MM.1S (cell line): ENCODE data around the gene NMRK2.

Source experiments
- EZH2 ChIP-seq: fragments of 300-600 bp; sonication (generic); optimal IDR thresholded peaks from 2 replicates; pipeline ENCODE3; 2017; ENCODE audit warnings: low read depth, mild to moderate bottlenecking, antibody characterized with exemption, low read length, mixed read lengths
- EZH2phosphoT487 ChIP-seq: fragments of 300-600 bp; sonication (generic); IDR thresholded peaks from 2 replicates; pipeline ENCODE4 v1.6.1; 2018; ENCODE audit warnings: antibody characterized with exemption, low read length
- TF ChIP-seq, protein P1 (sequence below): fragments of 300-600 bp; sonication (generic); IDR thresholded peaks from 2 replicates; pipeline ENCODE4 v1.5.1; 2016; ENCODE audit warnings: antibody characterized with exemption, low read length, mixed read lengths

- TF ChIP-seq, protein P1, sequence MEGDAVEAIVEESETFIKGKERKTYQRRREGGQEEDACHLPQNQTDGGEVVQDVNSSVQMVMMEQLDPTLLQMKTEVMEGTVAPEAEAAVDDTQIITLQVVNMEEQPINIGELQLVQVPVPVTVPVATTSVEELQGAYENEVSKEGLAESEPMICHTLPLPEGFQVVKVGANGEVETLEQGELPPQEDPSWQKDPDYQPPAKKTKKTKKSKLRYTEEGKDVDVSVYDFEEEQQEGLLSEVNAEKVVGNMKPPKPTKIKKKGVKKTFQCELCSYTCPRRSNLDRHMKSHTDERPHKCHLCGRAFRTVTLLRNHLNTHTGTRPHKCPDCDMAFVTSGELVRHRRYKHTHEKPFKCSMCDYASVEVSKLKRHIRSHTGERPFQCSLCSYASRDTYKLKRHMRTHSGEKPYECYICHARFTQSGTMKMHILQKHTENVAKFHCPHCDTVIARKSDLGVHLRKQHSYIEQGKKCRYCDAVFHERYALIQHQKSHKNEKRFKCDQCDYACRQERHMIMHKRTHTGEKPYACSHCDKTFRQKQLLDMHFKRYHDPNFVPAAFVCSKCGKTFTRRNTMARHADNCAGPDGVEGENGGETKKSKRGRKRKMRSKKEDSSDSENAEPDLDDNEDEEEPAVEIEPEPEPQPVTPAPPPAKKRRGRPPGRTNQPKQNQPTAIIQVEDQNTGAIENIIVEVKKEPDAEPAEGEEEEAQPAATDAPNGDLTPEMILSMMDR: no peak
- no peak for TF ChIP-seq EZH2
- TF ChIP-seq EZH2phosphoT487: no peak
These were observed 42.8 kb downstream of the NMRK2 start for GRCh38 chr19:3975637-3976087.
